Liver (tissue), 9 donors: ENCODE measurements around the gene PRMT9. TPM values are rescaled to one million over a fixed set of nuclear protein-coding genes. Genes with fewer than 3 reads are reported as not detected.

ENCODE experiments used
- DNase-seq: peaks from one replicate; pipeline ENCODE4 v3.0.0-alpha.2; 2017; ENCODE audit warnings: low spot score
- H3K27ac ChIP-seq, 2 donors: one replicate each; pipeline ENCODE4 v1.7.0; 2013; ENCODE audit warnings: inconsistent platforms in 2 of 2, low read length in 2 of 2, control low read depth in 1 of 2, low read depth in 1 of 2, mild to moderate bottlenecking in 1 of 2
- H3K27me3 ChIP-seq, 4 donors: one replicate each; pipeline versions ENCODE4 v1.6.1 to v1.7.0; 2013; ENCODE audit warnings: low read length in 3 of 4, inconsistent platforms in 1 of 4, mild to moderate bottlenecking in 1 of 4, moderate library complexity in 1 of 4; ENCODE audit not compliant: control insufficient read depth in 4 of 4, insufficient read depth in 4 of 4
- H3K36me3 ChIP-seq, 4 donors: one replicate each; pipeline versions ENCODE4 v1.6.1 to v1.7.0; 2013; ENCODE audit warnings: low read length in 3 of 4, mild to moderate bottlenecking in 3 of 4, low read depth in 1 of 4, moderate library complexity in 1 of 4; ENCODE audit not compliant: control insufficient read depth in 4 of 4, insufficient read depth in 3 of 4
- H3K4me1 ChIP-seq, 4 donors: one replicate each; pipeline versions ENCODE4 v1.6.1 to v1.7.0; 2013; ENCODE audit warnings: low read length in 3 of 4, mild to moderate bottlenecking in 3 of 4, moderate library complexity in 1 of 4; ENCODE audit not compliant: control insufficient read depth in 4 of 4, insufficient read depth in 4 of 4
- H3K4me3 ChIP-seq, 3 donors: one replicate each; pipeline versions ENCODE4 v1.6.1 to v1.7.0; 2013; ENCODE audit warnings: low read length in 3 of 3, control low read depth in 1 of 3, low read depth in 1 of 3, mild to moderate bottlenecking in 1 of 3
- H3K9ac ChIP-seq, 2 donors: one replicate each; pipeline ENCODE4 v1.7.0; 2013; ENCODE audit warnings: low read length in 2 of 2, mild to moderate bottlenecking in 2 of 2, moderate library complexity in 2 of 2, control low read depth in 1 of 2, low read depth in 1 of 2
- H3K9me3 ChIP-seq, 4 donors: one replicate each; pipeline versions ENCODE4 v1.6.1 to v1.7.0; 2013; ENCODE audit warnings: low read length in 3 of 4; ENCODE audit not compliant: control insufficient read depth in 4 of 4
- EGR1 ChIP-seq, 2 donors: IDR thresholded peaks; 2 replicates each; pipeline ENCODE4 v1.6.1; 2016 to 2018; ENCODE audit warnings: antibody characterized with exemption in 2 of 2, low read depth in 2 of 2
- FOXA1 ChIP-seq: IDR thresholded peaks from 2 replicates; pipeline ENCODE4 v1.6.1; 2016; ENCODE audit warnings: antibody characterized with exemption
- FOXA2 ChIP-seq: IDR thresholded peaks from 2 replicates; pipeline ENCODE4 v1.6.1; 2016; ENCODE audit warnings: antibody characterized with exemption
- GABPA ChIP-seq, 2 donors: IDR thresholded peaks in 1 of 2; conservative IDR thresholded peaks in 1 of 2; 2 replicates each; pipeline ENCODE4 v1.6.1; 2016; ENCODE audit warnings: antibody characterized with exemption in 2 of 2, mild to moderate bottlenecking in 1 of 2, moderate library complexity in 1 of 2
- HNF4A ChIP-seq, 2 donors: conservative IDR thresholded peaks; 2 replicates each; pipeline ENCODE4 v1.6.1; 2016; ENCODE audit warnings: antibody characterized with exemption in 2 of 2, mild to moderate bottlenecking in 2 of 2
- JUND ChIP-seq, 2 donors: IDR thresholded peaks; 2 replicates each; pipeline ENCODE4 v1.6.1; 2016; ENCODE audit warnings: antibody characterized with exemption in 2 of 2
- REST ChIP-seq: IDR thresholded peaks from 2 replicates; pipeline ENCODE4 v1.6.1; 2016; ENCODE audit warnings: antibody characterized with exemption, mild to moderate bottlenecking
- RXRA ChIP-seq, 2 donors: IDR thresholded peaks; 2 replicates each; pipeline ENCODE4 v1.6.1; 2017 to 2018; ENCODE audit warnings: antibody characterized with exemption in 2 of 2, mild to moderate bottlenecking in 1 of 2
- SP1 ChIP-seq: IDR thresholded peaks from 2 replicates; pipeline ENCODE4 v1.6.1; 2018; ENCODE audit warnings: antibody characterized with exemption, mild to moderate bottlenecking
- TAF1 ChIP-seq: conservative IDR thresholded peaks from 2 replicates; pipeline ENCODE4 v1.6.1; 2016; ENCODE audit warnings: antibody characterized with exemption, mild to moderate bottlenecking
- YY1 ChIP-seq: IDR thresholded peaks from 2 replicates; pipeline ENCODE4 v1.6.1; 2016; ENCODE audit warnings: antibody characterized with exemption, mild to moderate bottlenecking
- WGBS: extraction: QIAGEN DNeasy Blood & Tissue Kit; methylation state at CpG from one replicate; pipeline ENCODE4 v1.1.7; 2013; 5-methylcytosine and 5-hydroxymethylcytosine counted together
- polyA plus RNA-seq, 2 donors: library from polyadenylated mRNA; stranded (reverse) in 1 of 2; unstranded in 1 of 2; fragments of 200-250 nt in 1 of 2; fragments of >200 nt in 1 of 2; fragmentation: Nextera tagmentation in 1 of 2; extraction: Ambion mirVana in 1 of 2; gene quantifications; one replicate each; pipeline versions ENCODE4 v1.2.1 to v1.2.3, GENCODE V29; 2013 to 2015
- total RNA-seq, 2 donors: library from RNA; depleted of rRNA; stranded (reverse); fragments of >200 nt; gene quantifications; one replicate each; pipeline ENCODE4 v1.2.3, GENCODE V29; 2014
- TF ChIP-seq, protein P1 (sequence below): IDR thresholded peaks from 2 replicates; pipeline ENCODE4 v1.6.1; 2016; ENCODE audit warnings: antibody characterized with exemption
- TF ChIP-seq, protein P2 (sequence below): IDR thresholded peaks from 2 replicates; pipeline ENCODE4 v1.6.1; 2016; ENCODE audit warnings: antibody characterized with exemption
- donor health status: healthy.
- donor health status: healthy.
- donor health status: healthy.
- donor health status: healthy.
- donor health status: healthy.

PRMT9 gene
- total and polyA plus RNA-seq, 4 donors = 2.4 to 8.5 (median 5.7) TPM

DNA sequence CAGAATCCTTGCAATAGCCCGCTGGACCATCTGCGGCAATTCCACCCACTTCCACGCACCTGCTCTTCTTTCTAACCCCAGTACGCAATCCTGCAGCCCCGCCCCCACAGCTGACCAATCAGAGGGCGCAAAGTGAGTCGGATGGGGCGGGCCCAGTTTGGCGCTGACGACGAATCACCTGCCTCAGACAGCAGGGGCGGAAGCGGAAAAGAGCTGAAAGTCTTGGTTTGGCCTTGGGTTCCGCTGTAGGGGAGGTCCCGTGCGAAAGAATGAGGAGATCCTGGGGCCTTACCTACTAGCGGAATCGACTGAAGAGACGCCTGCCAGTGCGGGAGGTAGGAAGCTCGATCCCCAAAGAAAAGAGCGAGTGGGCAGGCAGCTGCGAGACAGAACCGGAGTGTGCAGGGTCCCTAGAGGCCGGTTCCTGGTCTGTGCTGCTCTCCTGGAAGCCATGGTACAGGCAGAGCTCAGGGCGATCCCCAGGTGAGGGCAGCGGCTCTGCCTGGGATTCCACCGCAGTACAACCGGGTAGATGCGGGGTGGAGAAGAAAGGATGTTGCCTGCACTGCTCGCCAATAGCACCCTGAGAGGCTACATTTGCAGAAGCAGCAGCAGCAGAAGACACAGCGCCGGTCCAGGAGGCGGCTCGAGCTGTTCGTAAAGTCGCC, 66.7 kb downstream of the PRMT9 start, which contains the start of gene TMEM184C (continued):
- TF ChIP-seq, protein P1, sequence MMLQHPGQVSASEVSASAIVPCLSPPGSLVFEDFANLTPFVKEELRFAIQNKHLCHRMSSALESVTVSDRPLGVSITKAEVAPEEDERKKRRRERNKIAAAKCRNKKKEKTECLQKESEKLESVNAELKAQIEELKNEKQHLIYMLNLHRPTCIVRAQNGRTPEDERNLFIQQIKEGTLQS = peak; percentile 59
- TF ChIP-seq, protein P2, sequence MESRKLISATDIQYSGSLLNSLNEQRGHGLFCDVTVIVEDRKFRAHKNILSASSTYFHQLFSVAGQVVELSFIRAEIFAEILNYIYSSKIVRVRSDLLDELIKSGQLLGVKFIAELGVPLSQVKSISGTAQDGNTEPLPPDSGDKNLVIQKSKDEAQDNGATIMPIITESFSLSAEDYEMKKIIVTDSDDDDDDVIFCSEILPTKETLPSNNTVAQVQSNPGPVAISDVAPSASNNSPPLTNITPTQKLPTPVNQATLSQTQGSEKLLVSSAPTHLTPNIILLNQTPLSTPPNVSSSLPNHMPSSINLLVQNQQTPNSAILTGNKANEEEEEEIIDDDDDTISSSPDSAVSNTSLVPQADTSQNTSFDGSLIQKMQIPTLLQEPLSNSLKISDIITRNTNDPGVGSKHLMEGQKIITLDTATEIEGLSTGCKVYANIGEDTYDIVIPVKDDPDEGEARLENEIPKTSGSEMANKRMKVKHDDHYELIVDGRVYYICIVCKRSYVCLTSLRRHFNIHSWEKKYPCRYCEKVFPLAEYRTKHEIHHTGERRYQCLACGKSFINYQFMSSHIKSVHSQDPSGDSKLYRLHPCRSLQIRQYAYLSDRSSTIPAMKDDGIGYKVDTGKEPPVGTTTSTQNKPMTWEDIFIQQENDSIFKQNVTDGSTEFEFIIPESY = no peak
- no peak for TF ChIP-seq EGR1 (IDR thresholded peaks at IDR 0.05; ENCODE audit: low read depth in 2 of 2)
- peak; percentile 26 to 53 for TF ChIP-seq RXRA (IDR thresholded peaks at IDR 0.05)
- TF ChIP-seq GABPA (IDR thresholded peaks at IDR 0.05 in 1 of 2, conservative IDR thresholded peaks at IDR 0.05 in 1 of 2) = peak; percentile 72 to 95

- H3K9me3 ChIP-seq = no peaks in the 10 kb centered on the region
- TF ChIP-seq, protein P2 = no peak
- peak in 1 of 2 donors; percentile 13 for TF ChIP-seq EGR1 (IDR thresholded peaks at IDR 0.05; ENCODE audit: low read depth in 2 of 2)
- H3K27me3 ChIP-seq = no peaks in the 10 kb centered on the region
- H3K4me3 ChIP-seq = peak overlapping the region; percentile 74 to 94 (median 74)
- 32% methylated on average over 6 of the region's 6 CpGs for WGBS
- no peak for DNase-seq
- H3K27ac ChIP-seq = peak overlapping the region in 1 of 2 donors; percentile 59
- peaks cover 0 to 5% (median 2%) of the 10 kb centered on the region in 4 donors for H3K36me3 ChIP-seq
- H3K4me1 ChIP-seq = peaks cover 7 to 24% (median 15%) of the 10 kb centered on the region in 4 donors
- H3K9ac ChIP-seq = no peak overlapping the region
Measured at GRCh38 chr4:147616849-147617172, 67.2 kb downstream of the PRMT9 start.

- TF ChIP-seq TAF1 (no peak), HNF4A (conservative IDR thresholded peaks at IDR 0.05) (no peak), YY1 (no peak), RXRA (IDR thresholded peaks at IDR 0.05) (no peak), SP1 (no peak), FOXA2 (no peak), REST (no peak), GABPA (IDR thresholded peaks at IDR 0.05 in 1 of 2, conservative IDR thresholded peaks at IDR 0.05 in 1 of 2) (no peak), JUND (IDR thresholded peaks at IDR 0.05) (no peak), FOXA1 (no peak)
- TF ChIP-seq, protein P1 = no peak
- H3K9me3 ChIP-seq = no peaks in the 10 kb centered on the region
- DNase-seq = no peak
- no peaks in the 10 kb centered on the region for H3K36me3 ChIP-seq
- H3K27ac ChIP-seq = no peak overlapping the region
- H3K4me1 ChIP-seq = no peaks in the 10 kb centered on the region
- H3K27me3 ChIP-seq = no peaks in the 10 kb centered on the region
- WGBS = 99% methylated on average over 1 of the region's 1 CpG
- H3K9ac ChIP-seq = no peak overlapping the region
- H3K4me3 ChIP-seq = no peak overlapping the region
Measured at GRCh38 chr4:147610686-147611085, 73.3 kb downstream of the PRMT9 start.
